K562 (cell line): ENCODE measurements around the gene DDX20. TPM values are rescaled to one million over a fixed set of nuclear protein-coding genes. Genes with fewer than 3 reads are reported as not detected.

Source experiments
- ATAC-seq: fragments of 200-7000 bp; cut with Tn5 transposase; 3 replicates; pipeline ENCODE4 v1.9.1; 2020; ENCODE audit warnings: moderate library complexity
- BruUV-seq: library from RNA; stranded (reverse); fragments of 400-500 nt; replicated peaks from 2 replicates; lab custom pipeline; 2021; lab: Mats Ljungman, UMichigan
- CTCF ChIA-PET: fragments of 300-600 bp; formaldehyde crosslinking; extraction: SDS; loops from one replicate; lab custom pipeline; 2021; ENCODE audit warnings: low intra/inter-chr PET ratio; lab: Yijun Ruan, JAX
- POLR2A ChIA-PET: fragments of 300-600, 350-650 bp; sonication (Branson Sonifier 250); formaldehyde crosslinking; extraction: SDS; loops from one replicate; lab custom pipeline; 2021; ENCODE audit warnings: antibody characterized with exemption, inconsistent platforms; lab: Yijun Ruan, JAX
- DNase-seq, 4 experiments: peaks; one replicate each; pipeline versions ENCODE4 v3.0.0 to v3.0.0-alpha.2; 2011 to 2018; ENCODE audit warnings: low spot score in 3 of 4, mixed read lengths in 3 of 4; ENCODE audit errors: extremely low read depth in 1 of 4
- FAIRE-seq: peaks from 2 replicates; lab custom pipeline; 2011; peaks lifted over from hg19 to GRCh38; lab: Jason Lieb, UNC
- H2AFZ ChIP-seq: 2 replicates; pipeline ENCODE4 v1.6.0; 2011; ENCODE audit warnings: low read depth, low read length, control low read depth, inconsistent platforms
- H3K27ac ChIP-seq: fragments of 200-600 bp; 3 replicates; pipeline ENCODE4 v1.8.0; 2011; ENCODE audit warnings: low read depth, mild to moderate bottlenecking, control low read depth, inconsistent platforms, low read length, moderate library complexity, mixed read lengths; ENCODE audit errors: extremely low read depth
- H3K27me3 ChIP-seq, 2 experiments: fragments of 300-600 bp in 1 of 2; 2 replicates in 1 of 2; 3 replicates in 1 of 2; pipeline versions ENCODE4 v1.6.0 to v1.8.0; 2011; ENCODE audit warnings: inconsistent platforms in 2 of 2, low read length in 2 of 2, mild to moderate bottlenecking in 1 of 2, mixed read lengths in 1 of 2, moderate library complexity in 1 of 2; ENCODE audit not compliant: control insufficient read depth in 2 of 2, insufficient read depth in 2 of 2
- H3K36me3 ChIP-seq: fragments of 300-600 bp; 3 replicates; pipeline ENCODE4 v1.8.0; 2011; ENCODE audit warnings: mild to moderate bottlenecking, low read length, inconsistent platforms; ENCODE audit not compliant: control insufficient read depth, insufficient read depth
- H3K4me1 ChIP-seq, 2 experiments: fragments of 200-600 bp in 1 of 2; replicated peaks in 1 of 2; 2 replicates in 1 of 2; 3 replicates in 1 of 2; pipeline versions ENCODE4 v1.5.1 to v1.8.0; 2011; ENCODE audit warnings: inconsistent platforms in 2 of 2, low read length in 2 of 2, mild to moderate bottlenecking in 1 of 2, mixed read lengths in 1 of 2, moderate library complexity in 1 of 2; ENCODE audit not compliant: control insufficient read depth in 2 of 2, insufficient read depth in 2 of 2
- H3K4me2 ChIP-seq: 2 replicates; pipeline ENCODE4 v1.6.1; 2011; ENCODE audit warnings: low read length, control low read depth, inconsistent platforms, mixed read lengths; ENCODE audit not compliant: insufficient read depth
- H3K4me3 ChIP-seq: fragments of 200-600 bp; sonication (generic), shearing (Covaris generic); 2 replicates; pipeline ENCODE4 v1.5.1; 2016; ENCODE audit warnings: control low read depth, inconsistent platforms
- H3K79me2 ChIP-seq: fragments of 200-600 bp; 3 replicates; pipeline ENCODE4 v1.8.0; 2011; ENCODE audit warnings: low read length, inconsistent platforms; ENCODE audit not compliant: control insufficient read depth, insufficient read depth
- H3K9ac ChIP-seq, 2 experiments: 2 replicates each; pipeline versions ENCODE4 v1.6.0 to v1.6.1; 2011; ENCODE audit warnings: low read depth in 2 of 2, low read length in 2 of 2, control low read depth in 1 of 2, inconsistent platforms in 1 of 2, mild to moderate bottlenecking in 1 of 2, mixed read lengths in 1 of 2; ENCODE audit not compliant: insufficient read depth in 1 of 2
- H3K9me1 ChIP-seq: one replicate; pipeline ENCODE4 v1.6.0; 2011; ENCODE audit warnings: inconsistent platforms, mild to moderate bottlenecking, low read length, moderate library complexity; ENCODE audit not compliant: control insufficient read depth, insufficient read depth
- H3K9me3 ChIP-seq: replicated peaks from 2 replicates; pipeline ENCODE4 v1.5.1; 2011; ENCODE audit warnings: low read depth, low read length, inconsistent platforms; ENCODE audit not compliant: control insufficient read depth, insufficient read depth
- H4K20me1 ChIP-seq: replicated peaks from 2 replicates; pipeline ENCODE4 v1.6.1; 2011; ENCODE audit warnings: low read length, inconsistent platforms, mixed read lengths; ENCODE audit not compliant: control insufficient read depth, insufficient read depth
- ATF4 ChIP-seq: fragments of 450-650 bp; formaldehyde crosslinking; IDR thresholded peaks from 2 replicates; pipeline ENCODE4 v1.4.0; 2022; ENCODE audit warnings: mild to moderate bottlenecking, moderate library complexity
- HMG20B ChIP-seq: fragments of 250-450 bp; sonication (Bioruptor Pico); IDR thresholded peaks from 2 replicates; pipeline ENCODE4 v1.5.0; 2021; ENCODE audit warnings: mild to moderate bottlenecking
- NONO ChIP-seq, 2 experiments: fragments of 200-400 bp in 1 of 2; fragments of 450-650 bp in 1 of 2; formaldehyde crosslinking in 1 of 2; IDR thresholded peaks; 2 replicates each; pipeline ENCODE4 v1.6.1; 2017; ENCODE audit warnings: low read depth in 2 of 2, mild to moderate bottlenecking in 2 of 2, moderate library complexity in 2 of 2, low read length in 1 of 2
- TFAP4 ChIP-seq: sonication (generic); formaldehyde crosslinking; IDR thresholded peaks from 2 replicates; pipeline ENCODE4 v1.8.0; 2022; ENCODE audit warnings: missing genetic modification reagents, mild to moderate bottlenecking, moderate library complexity, borderline replicate concordance
- WGBS: fragments of 100-300 bp; shearing (Covaris generic); methylation state at CpG from one replicate; pipeline ENCODE4 v1.1.6; 2016; ENCODE audit warnings: low coverage, mixed read lengths; ENCODE audit not compliant: insufficient coverage; ENCODE audit errors: missing lambda C conversion rate; 5-methylcytosine and 5-hydroxymethylcytosine counted together
- in situ Hi-C: fragments of 300-500 bp; cut with MboI; formaldehyde crosslinking; loops from 4 replicates; pipeline ENCODE4 v1.15.0; 2018; ENCODE audit warnings: inconsistent platforms, mixed read lengths
- intact Hi-C: fragments of 100-400 bp; cut with micrococcal nuclease; formaldehyde crosslinking; loops from 2 replicates; pipeline ENCODE4 v1.14.2; 2022
- polyA plus RNA-seq, 8 experiments: library from polyadenylated mRNA; depleted of rRNA in 4 of 8; stranded (reverse) in 5 of 8; unstranded in 3 of 8; fragments of >200 nt; fragmentation: Nextera tagmentation in 2 of 8; fragmentation: Illumina TruSeq in 1 of 8; extraction: Ambion mirVana in 2 of 8; extraction: Trizol in 1 of 8; gene quantifications; 2 replicates each; pipeline versions ENCODE4 v1.2.1 to v1.2.3, GENCODE V29; 2011 to 2014; ENCODE audit warnings: inconsistent platforms in 1 of 8, missing spikeins in 1 of 8
- total RNA-seq, 7 experiments: library from RNA; depleted of rRNA in 6 of 7; stranded (reverse); fragments of >200 nt in 6 of 7; fragmentation: Illumina TruSeq in 2 of 7; extraction: Trizol in 2 of 7; gene quantifications; 2 replicates each; pipeline versions ENCODE4 v1.2.1 to v1.2.3, GENCODE V29; 2011 to 2021; ENCODE audit warnings: low replicate concordance in 1 of 7

The DDX20 gene
- total and polyA plus RNA-seq, 9 of the 15 experiments (the other 6 are each of a cell fraction or from before 2014, with no cell fraction given), result 8.3 to 33.4 (median 24.5) TPM

GRCh38 chr1:111730706-111731105 lies 25.0 kb upstream of the DDX20 start:
- Histone ChIP-seq H3K27ac (no peak overlapping the region), H3K9ac (no peak overlapping the region; a peak in 1 of 4 replicates), H4K20me1 (no peaks in the 10 kb centered on the region; the same call in 1 of the 2 replicates), H3K4me1 (peaks cover 4 to 11% of the 10 kb centered on the region in 2 experiments), H3K9me3 (no peaks in the 10 kb centered on the region), H3K9me1 (peaks cover 2% of the 10 kb centered on the region), H3K4me3 (no peak overlapping the region), H3K36me3 (no peaks in the 10 kb centered on the region), H2AFZ (no peak overlapping the region), H3K27me3 (peaks cover 20 to 70% of the 10 kb centered on the region in 2 experiments; a peak in 4 of 5 replicates), H3K79me2 (no peaks in the 10 kb centered on the region), H3K4me2 (no peak overlapping the region)
- DNase-seq (no peak), FAIRE-seq (no peak), ATAC-seq (no peak)
- intact Hi-C loops (no loop called here), in situ Hi-C loops (no loop called here)
- no TSS peak for BruUV-seq
- WGBS, result 8% methylated on average over 4 of the region's 4 CpGs
- POLR2A ChIA-PET, result no interaction called here
- CTCF ChIA-PET, result no interaction called here
- TF ChIP-seq TFAP4 (no peak), NONO (IDR thresholded peaks at IDR 0.05; ENCODE audit: low read depth in 2 of 2, low read length in 1 of 2) (no peak), ATF4 (CRISPR knock-in tag) (no peak), HMG20B (CRISPR knock-in tag) (no peak)
